K562 (cell line): ENCODE data around the gene CTRL. TPM values are rescaled to one million over a fixed set of nuclear protein-coding genes. Genes with fewer than 3 reads are reported as not detected.

Experiments used
- ATAC-seq: fragments of 200-7000 bp; cut with Tn5 transposase; 3 replicates; pipeline ENCODE4 v1.9.1; 2020; ENCODE audit warnings: moderate library complexity
- BruUV-seq: library from RNA; stranded (reverse); fragments of 400-500 nt; replicated peaks from 2 replicates; lab custom pipeline; 2021; lab: Mats Ljungman, UMichigan
- CTCF ChIA-PET: fragments of 300-600 bp; formaldehyde crosslinking; extraction: SDS; loops from one replicate; lab custom pipeline; 2021; ENCODE audit warnings: low intra/inter-chr PET ratio; lab: Yijun Ruan, JAX
- POLR2A ChIA-PET: fragments of 300-600, 350-650 bp; sonication (Branson Sonifier 250); formaldehyde crosslinking; extraction: SDS; loops from one replicate; lab custom pipeline; 2021; ENCODE audit warnings: antibody characterized with exemption, inconsistent platforms; lab: Yijun Ruan, JAX
- DNase-seq, 4 experiments: peaks; one replicate each; pipeline versions ENCODE4 v3.0.0 to v3.0.0-alpha.2; 2011 to 2018; ENCODE audit warnings: low spot score in 3 of 4, mixed read lengths in 3 of 4; ENCODE audit errors: extremely low read depth in 1 of 4
- FAIRE-seq: peaks from 2 replicates; lab custom pipeline; 2011; peaks lifted over from hg19 to GRCh38; lab: Jason Lieb, UNC
- H2AFZ ChIP-seq: 2 replicates; pipeline ENCODE4 v1.6.0; 2011; ENCODE audit warnings: low read depth, low read length, control low read depth, inconsistent platforms
- H3K27ac ChIP-seq: fragments of 200-600 bp; 3 replicates; pipeline ENCODE4 v1.8.0; 2011; ENCODE audit warnings: low read depth, mild to moderate bottlenecking, control low read depth, inconsistent platforms, low read length, moderate library complexity, mixed read lengths; ENCODE audit errors: extremely low read depth
- H3K27me3 ChIP-seq, 2 experiments: fragments of 300-600 bp in 1 of 2; 2 replicates in 1 of 2; 3 replicates in 1 of 2; pipeline versions ENCODE4 v1.6.0 to v1.8.0; 2011; ENCODE audit warnings: inconsistent platforms in 2 of 2, low read length in 2 of 2, mild to moderate bottlenecking in 1 of 2, mixed read lengths in 1 of 2, moderate library complexity in 1 of 2; ENCODE audit not compliant: control insufficient read depth in 2 of 2, insufficient read depth in 2 of 2
- H3K36me3 ChIP-seq: fragments of 300-600 bp; 3 replicates; pipeline ENCODE4 v1.8.0; 2011; ENCODE audit warnings: mild to moderate bottlenecking, low read length, inconsistent platforms; ENCODE audit not compliant: control insufficient read depth, insufficient read depth
- H3K4me1 ChIP-seq, 2 experiments: fragments of 200-600 bp in 1 of 2; replicated peaks in 1 of 2; 2 replicates in 1 of 2; 3 replicates in 1 of 2; pipeline versions ENCODE4 v1.5.1 to v1.8.0; 2011; ENCODE audit warnings: inconsistent platforms in 2 of 2, low read length in 2 of 2, mild to moderate bottlenecking in 1 of 2, mixed read lengths in 1 of 2, moderate library complexity in 1 of 2; ENCODE audit not compliant: control insufficient read depth in 2 of 2, insufficient read depth in 2 of 2
- H3K4me2 ChIP-seq: 2 replicates; pipeline ENCODE4 v1.6.1; 2011; ENCODE audit warnings: low read length, control low read depth, inconsistent platforms, mixed read lengths; ENCODE audit not compliant: insufficient read depth
- H3K4me3 ChIP-seq: fragments of 200-600 bp; sonication (generic), shearing (Covaris generic); 2 replicates; pipeline ENCODE4 v1.5.1; 2016; ENCODE audit warnings: control low read depth, inconsistent platforms
- H3K79me2 ChIP-seq: fragments of 200-600 bp; 3 replicates; pipeline ENCODE4 v1.8.0; 2011; ENCODE audit warnings: low read length, inconsistent platforms; ENCODE audit not compliant: control insufficient read depth, insufficient read depth
- H3K9ac ChIP-seq, 2 experiments: 2 replicates each; pipeline versions ENCODE4 v1.6.0 to v1.6.1; 2011; ENCODE audit warnings: low read depth in 2 of 2, low read length in 2 of 2, control low read depth in 1 of 2, inconsistent platforms in 1 of 2, mild to moderate bottlenecking in 1 of 2, mixed read lengths in 1 of 2; ENCODE audit not compliant: insufficient read depth in 1 of 2
- H3K9me1 ChIP-seq: one replicate; pipeline ENCODE4 v1.6.0; 2011; ENCODE audit warnings: inconsistent platforms, mild to moderate bottlenecking, low read length, moderate library complexity; ENCODE audit not compliant: control insufficient read depth, insufficient read depth
- H3K9me3 ChIP-seq: replicated peaks from 2 replicates; pipeline ENCODE4 v1.5.1; 2011; ENCODE audit warnings: low read depth, low read length, inconsistent platforms; ENCODE audit not compliant: control insufficient read depth, insufficient read depth
- H4K20me1 ChIP-seq: replicated peaks from 2 replicates; pipeline ENCODE4 v1.6.1; 2011; ENCODE audit warnings: low read length, inconsistent platforms, mixed read lengths; ENCODE audit not compliant: control insufficient read depth, insufficient read depth
- KLF13 ChIP-seq: fragments of 450-650 bp; IDR thresholded peaks from 2 replicates; pipeline ENCODE4 v1.6.1; 2016; ENCODE audit warnings: missing genetic modification characterization, low read depth, mild to moderate bottlenecking, missing compliant biosample characterization, moderate library complexity, borderline replicate concordance
- RBM39 ChIP-seq: fragments of 200-400 bp; formaldehyde crosslinking; optimal IDR thresholded peaks from 2 replicates; pipeline ENCODE3; 2018; ENCODE audit warnings: low read depth, low read length
- ZBTB7A ChIP-seq: IDR thresholded peaks from 2 replicates; pipeline ENCODE4 v1.6.1; 2011; ENCODE audit warnings: low read depth, mild to moderate bottlenecking, low read length, moderate library complexity, borderline replicate concordance; ENCODE audit not compliant: control insufficient read depth
- ZNF133 ChIP-seq: fragments of 250-450 bp; sonication (Bioruptor Pico); IDR thresholded peaks from 2 replicates; pipeline ENCODE4 v1.4.0; 2020; ENCODE audit warnings: mild to moderate bottlenecking
- ZNF436 ChIP-seq: fragments of 250-450, 450-650 bp; sonication (Bioruptor Pico); formaldehyde crosslinking; IDR thresholded peaks from 2 replicates; pipeline ENCODE4 v1.7.0; 2020; ENCODE audit warnings: mild to moderate bottlenecking
- ZNF551 ChIP-seq: fragments of 250-450 bp; sonication (Bioruptor Pico); IDR thresholded peaks from 2 replicates; pipeline ENCODE4 v1.5.0; 2021; ENCODE audit warnings: mild to moderate bottlenecking, moderate library complexity
- WGBS: fragments of 100-300 bp; shearing (Covaris generic); methylation state at CpG from one replicate; pipeline ENCODE4 v1.1.6; 2016; ENCODE audit warnings: low coverage, mixed read lengths; ENCODE audit not compliant: insufficient coverage; ENCODE audit errors: missing lambda C conversion rate; 5-methylcytosine and 5-hydroxymethylcytosine counted together
- in situ Hi-C: fragments of 300-500 bp; cut with MboI; formaldehyde crosslinking; loops from 4 replicates; pipeline ENCODE4 v1.15.0; 2018; ENCODE audit warnings: inconsistent platforms, mixed read lengths
- intact Hi-C: fragments of 100-400 bp; cut with micrococcal nuclease; formaldehyde crosslinking; loops from 2 replicates; pipeline ENCODE4 v1.14.2; 2022
- polyA plus RNA-seq, 8 experiments: library from polyadenylated mRNA; depleted of rRNA in 4 of 8; stranded (reverse) in 5 of 8; unstranded in 3 of 8; fragments of >200 nt; fragmentation: Nextera tagmentation in 2 of 8; fragmentation: Illumina TruSeq in 1 of 8; extraction: Ambion mirVana in 2 of 8; extraction: Trizol in 1 of 8; gene quantifications; 2 replicates each; pipeline versions ENCODE4 v1.2.1 to v1.2.3, GENCODE V29; 2011 to 2014; ENCODE audit warnings: inconsistent platforms in 1 of 8, missing spikeins in 1 of 8
- total RNA-seq, 7 experiments: library from RNA; depleted of rRNA in 6 of 7; stranded (reverse); fragments of >200 nt in 6 of 7; fragmentation: Illumina TruSeq in 2 of 7; extraction: Trizol in 2 of 7; gene quantifications; 2 replicates each; pipeline versions ENCODE4 v1.2.1 to v1.2.3, GENCODE V29; 2011 to 2021; ENCODE audit warnings: low replicate concordance in 1 of 7
- TF ChIP-seq, protein P1 (sequence below): fragments of 450-650 bp; IDR thresholded peaks from 2 replicates; pipeline ENCODE4 v1.6.1; 2018; ENCODE audit warnings: mild to moderate bottlenecking, low read depth; ENCODE audit not compliant: partially characterized antibody

CTRL gene
- total and polyA plus RNA-seq, 9 of the 15 experiments (the other 6 are each of a cell fraction or from before 2014, with no cell fraction given): 1.4 to 5.6 (median 2.5) TPM

- peaks cover 8% of the 10 kb centered on the region for H3K9me1 ChIP-seq
- no peak for FAIRE-seq
- intact Hi-C loops: no loop called here
- H3K9me3 ChIP-seq: no peaks in the 10 kb centered on the region
- ChIA-PET CTCF (no interaction called here), POLR2A (interaction anchor here (1.0 kb wide), 1 partner anchor 35 kb away, joined by 6 read pairs; the partner anchor contains the start of gene PSMB10)
- H3K27me3 ChIP-seq: no peaks in the 10 kb centered on the region
- 84% methylated on average over 9 of the region's 9 CpGs for WGBS
- in situ Hi-C loops: no loop called here
- H3K4me2 ChIP-seq: no peak overlapping the region
- H3K4me3 ChIP-seq: no peak overlapping the region
- no peak for TF ChIP-seq ZBTB7A
- no peak for TF ChIP-seq ZNF133
- no peak for TF ChIP-seq RBM39
- no peak for TF ChIP-seq ZNF436 (CRISPR knock-in tag)
- TF ChIP-seq, protein P1, sequence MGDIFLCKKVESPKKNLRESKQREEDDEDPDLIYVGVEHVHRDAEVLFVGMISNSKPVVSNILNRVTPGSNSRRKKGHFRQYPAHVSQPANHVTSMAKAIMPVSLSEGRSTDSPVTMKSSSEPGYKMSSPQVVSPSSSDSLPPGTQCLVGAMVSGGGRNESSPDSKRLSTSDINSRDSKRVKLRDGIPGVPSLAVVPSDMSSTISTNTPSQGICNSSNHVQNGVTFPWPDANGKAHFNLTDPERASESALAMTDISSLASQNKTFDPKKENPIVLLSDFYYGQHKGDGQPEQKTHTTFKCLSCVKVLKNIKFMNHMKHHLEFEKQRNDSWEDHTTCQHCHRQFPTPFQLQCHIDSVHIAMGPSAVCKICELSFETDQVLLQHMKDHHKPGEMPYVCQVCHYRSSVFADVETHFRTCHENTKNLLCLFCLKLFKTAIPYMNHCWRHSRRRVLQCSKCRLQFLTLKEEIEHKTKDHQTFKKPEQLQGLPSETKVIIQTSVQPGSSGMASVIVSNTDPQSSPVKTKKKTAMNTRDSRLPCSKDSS: no peak
- no peak for TF ChIP-seq KLF13 (tag)
- TF ChIP-seq ZNF551: no peak
- ATAC-seq: no peak
- no peak overlapping the region for H3K9ac ChIP-seq
- no peak overlapping the region for H3K27ac ChIP-seq
- peaks cover 20 to 42% of the 10 kb centered on the region in 2 experiments; a peak in 4 of 5 replicates for H3K4me1 ChIP-seq
- H2AFZ ChIP-seq: no peak overlapping the region
- H4K20me1 ChIP-seq: peaks cover 13% of the 10 kb centered on the region
- DNase-seq: no peak
- no TSS peak for BruUV-seq
- peaks cover 26% of the 10 kb centered on the region for H3K79me2 ChIP-seq
- peaks cover 11% of the 10 kb centered on the region; the same call in 2 of the 3 replicates for H3K36me3 ChIP-seq
Observed at GRCh38 chr16:67971111-67971510, 39.4 kb upstream of the CTRL start.
